OCI-LY7 (cell line): ENCODE measurements around the gene ZNF846.

Experiments
- CTCF ChIP-seq: fragments of 200-600 bp; sonication (generic); conservative IDR thresholded peaks from 2 replicates; pipeline ENCODE4 v1.5.1; 2014; ENCODE audit warnings: mild to moderate bottlenecking, antibody characterized with exemption, low read length, moderate library complexity, mixed read lengths
- EZH2phosphoT487 ChIP-seq: fragments of 200-600 bp; sonication (generic); IDR thresholded peaks from 2 replicates; pipeline ENCODE4 v1.6.1; 2018; ENCODE audit warnings: low read depth, borderline replicate concordance, mild to moderate bottlenecking, mixed run types, antibody characterized with exemption, low read length, moderate library complexity, mixed read lengths

DNA sequence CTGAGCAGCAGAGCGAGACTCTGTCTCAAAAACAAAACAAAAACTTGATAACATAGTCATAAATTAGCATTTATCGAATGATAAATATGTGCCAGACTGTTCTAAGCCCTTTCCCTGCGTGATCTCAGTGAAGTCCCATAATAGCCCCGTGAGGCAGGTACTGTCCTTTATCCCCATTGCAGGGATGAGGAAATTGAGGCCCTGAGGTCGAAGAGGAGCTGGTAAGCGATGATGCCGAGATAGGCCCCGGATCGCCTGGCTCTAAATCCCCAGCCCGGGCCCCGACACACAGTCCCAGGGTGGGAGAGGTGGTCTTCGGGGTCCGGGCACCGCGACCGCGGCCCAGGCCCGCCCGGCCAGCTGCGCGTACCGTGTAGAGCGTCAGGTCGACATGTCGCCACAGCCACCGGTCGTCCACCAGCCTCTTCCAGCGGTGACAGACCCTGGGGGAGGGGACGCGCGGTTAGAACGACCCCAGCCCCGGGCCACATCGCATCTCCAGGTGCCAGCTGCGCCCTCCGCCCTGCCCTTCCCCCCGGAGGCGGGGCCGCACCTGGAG is 49.7 kb upstream of the ZNF846 start:
- no peak for TF ChIP-seq CTCF
- no peak for TF ChIP-seq EZH2phosphoT487
